Loucy (cell line): ENCODE measurements around the gene SUSD5.

Source experiments
- H2AFZ ChIP-seq: fragments of 200-600 bp; sonication (generic); 2 replicates; pipeline ENCODE4 v1.6.0; 2016; ENCODE audit warnings: antibody characterized with exemption, mild to moderate bottlenecking, low read length, moderate library complexity
- H3F3A ChIP-seq: fragments of 200-600 bp; 2 replicates; pipeline ENCODE4 v1.6.0; 2016; ENCODE audit warnings: antibody characterized with exemption, low read depth, mild to moderate bottlenecking
- H3K27me3 ChIP-seq: fragments of 200-600 bp; sonication (generic); 2 replicates; pipeline ENCODE4 v1.6.1; 2014; ENCODE audit warnings: low read length, mild to moderate bottlenecking; ENCODE audit not compliant: insufficient read depth, poor library complexity, severe bottlenecking
- H3K36me3 ChIP-seq: fragments of 200-600 bp; sonication (generic); 2 replicates; pipeline ENCODE4 v1.6.1; 2016; ENCODE audit warnings: low read length; ENCODE audit not compliant: insufficient read depth
- H3K4me1 ChIP-seq: fragments of 200-600 bp; sonication (generic); 2 replicates; pipeline ENCODE4 v1.5.1; 2014; ENCODE audit warnings: low read length, mild to moderate bottlenecking; ENCODE audit not compliant: insufficient read depth, poor library complexity, severe bottlenecking
- H3K4me2 ChIP-seq: fragments of 200-600 bp; sonication (generic); 2 replicates; pipeline ENCODE4 v1.6.0; 2014; ENCODE audit warnings: antibody characterized with exemption, low read length, low read depth, mild to moderate bottlenecking; ENCODE audit not compliant: poor library complexity, severe bottlenecking
- H3K4me3 ChIP-seq: fragments of 200-600 bp; sonication (generic); 2 replicates; pipeline ENCODE4 v1.5.1; 2014; ENCODE audit warnings: low read length, mild to moderate bottlenecking, mixed read lengths; ENCODE audit not compliant: poor library complexity, severe bottlenecking
- H3K79me2 ChIP-seq: fragments of 200-600 bp; sonication (generic); 2 replicates; pipeline ENCODE4 v1.6.1; 2014; ENCODE audit warnings: low read length; ENCODE audit not compliant: insufficient read depth
- H3K9ac ChIP-seq: fragments of 200-600 bp; sonication (generic); 2 replicates; pipeline ENCODE4 v1.6.0; 2014; ENCODE audit warnings: mild to moderate bottlenecking, low read depth, low read length, moderate library complexity; ENCODE audit not compliant: poor library complexity, severe bottlenecking
- H3K9me2 ChIP-seq: fragments of 200-600 bp; sonication (generic); replicated peaks from 2 replicates; pipeline ENCODE4 v1.6.1; 2016; ENCODE audit warnings: low read depth, low read length, mixed read lengths
- H3K9me3 ChIP-seq: fragments of 200-600 bp; sonication (generic); 2 replicates; pipeline ENCODE4 v1.6.1; 2014; ENCODE audit warnings: mild to moderate bottlenecking, antibody characterized with exemption, low read length, low read depth; ENCODE audit not compliant: insufficient read depth
- H4K20me1 ChIP-seq: fragments of 200-600 bp; sonication (generic); 2 replicates; pipeline ENCODE4 v1.6.0; 2014; ENCODE audit warnings: antibody characterized with exemption, low read length, mild to moderate bottlenecking; ENCODE audit not compliant: insufficient read depth, poor library complexity, severe bottlenecking
- CTCF ChIP-seq: fragments of 200-600 bp; sonication (generic); conservative IDR thresholded peaks from 2 replicates; pipeline ENCODE4 v1.5.1; 2014; ENCODE audit warnings: mild to moderate bottlenecking, antibody characterized with exemption, low read length
- EZH2phosphoT487 ChIP-seq: fragments of 200-600 bp; IDR thresholded peaks from 2 replicates; pipeline ENCODE4 v1.6.1; 2018; ENCODE audit warnings: antibody characterized with exemption, mild to moderate bottlenecking, moderate library complexity, borderline replicate concordance

SUSD5 gene

DNA sequence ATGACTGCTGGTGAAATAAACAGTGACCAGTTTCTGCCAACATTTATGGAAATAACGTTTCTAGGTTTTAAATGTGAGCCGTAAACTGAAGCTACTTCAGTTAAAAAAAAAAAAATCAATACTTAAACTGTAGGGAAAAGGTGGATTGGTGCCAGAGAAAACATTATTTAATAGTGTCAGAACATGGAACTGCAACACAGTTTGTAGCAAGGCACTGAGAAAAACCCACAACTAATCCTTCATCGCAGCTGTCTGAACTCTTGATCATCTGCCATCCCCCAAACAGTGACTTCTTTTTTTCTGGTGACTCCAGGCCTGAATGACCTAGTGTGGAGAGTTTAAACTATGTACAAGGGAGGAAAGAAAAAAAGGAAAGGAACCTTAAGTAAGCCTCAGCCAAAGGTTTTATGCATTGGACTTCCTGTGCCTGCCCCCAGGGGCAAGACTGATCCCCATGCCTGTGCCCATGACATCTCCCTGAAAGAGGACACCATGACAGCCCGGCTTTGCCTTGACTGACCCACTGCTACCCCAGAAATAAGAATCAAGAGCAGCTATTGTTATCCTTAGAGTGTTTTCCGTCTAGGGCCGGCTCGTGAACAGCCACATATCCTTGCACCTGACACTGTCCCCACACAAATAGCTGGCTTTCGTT lies 71.7 kb downstream of the SUSD5 start:
- Histone ChIP-seq H3K27me3 (no peaks in the 10 kb centered on the region), H3K9me2 (no peaks in the 10 kb centered on the region), H3K9ac (no peak overlapping the region), H3K79me2 (no peaks in the 10 kb centered on the region), H3F3A (no peaks in the 10 kb centered on the region), H3K9me3 (no peaks in the 10 kb centered on the region), H3K4me3 (no peak overlapping the region), H3K4me1 (peaks cover 9% of the 10 kb centered on the region), H2AFZ (no peak overlapping the region), H3K4me2 (no peak overlapping the region), H3K36me3 (peaks cover 15% of the 10 kb centered on the region; the same call in 1 of the 2 replicates), H4K20me1 (no peaks in the 10 kb centered on the region)
- TF ChIP-seq CTCF (no peak), EZH2phosphoT487 (no peak)

DNA sequence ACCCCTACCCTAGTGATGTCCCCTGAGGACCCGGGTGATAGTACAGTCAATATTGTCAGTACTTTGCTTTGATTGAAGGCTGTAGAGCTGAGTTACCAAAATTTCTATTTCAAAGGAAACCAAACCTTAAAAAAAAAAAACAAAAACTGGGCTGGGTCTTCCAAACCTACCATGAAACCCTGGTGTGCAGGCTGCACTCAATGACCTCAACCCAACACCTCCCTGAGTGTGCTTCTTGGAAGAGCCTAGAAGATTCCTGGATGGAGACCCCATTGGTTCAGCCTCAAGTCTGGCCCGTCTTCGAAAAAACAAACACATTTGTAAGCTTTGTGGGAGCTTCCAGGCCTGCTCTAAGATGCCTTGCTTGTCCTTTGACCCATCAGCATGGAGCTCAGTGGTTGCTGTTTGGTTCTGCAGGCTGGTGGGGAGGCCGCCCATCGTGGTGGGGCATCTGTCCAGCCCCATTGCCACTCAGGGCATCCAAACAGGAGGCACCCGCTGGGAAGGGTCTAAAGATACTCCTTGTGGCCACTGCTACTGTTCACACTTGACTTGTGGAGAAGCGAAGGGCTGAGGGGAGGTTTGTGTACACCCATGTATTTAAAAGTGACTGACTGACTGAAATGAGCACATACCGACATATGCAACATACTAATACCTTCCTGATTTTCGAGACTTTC lies 72.6 kb downstream of the SUSD5 start:
- no peaks in the 10 kb centered on the region for H3K79me2 ChIP-seq
- peaks cover 15% of the 10 kb centered on the region; the same call in 1 of the 2 replicates for H3K36me3 ChIP-seq
- no peaks in the 10 kb centered on the region for H3K27me3 ChIP-seq

GRCh38 chr3:33145221-33145900 lies 73.2 kb downstream of the SUSD5 start:
- Histone ChIP-seq H3K9me3 (no peaks in the 10 kb centered on the region), H3K9ac (no peak overlapping the region), H3K4me2 (no peak overlapping the region), H3K79me2 (no peaks in the 10 kb centered on the region), H3F3A (no peaks in the 10 kb centered on the region), H3K4me3 (no peak overlapping the region), H3K27me3 (no peaks in the 10 kb centered on the region), H3K36me3 (peaks cover 15% of the 10 kb centered on the region; the same call in 1 of the 2 replicates), H3K9me2 (no peaks in the 10 kb centered on the region), H4K20me1 (no peaks in the 10 kb centered on the region), H2AFZ (no peak overlapping the region), H3K4me1 (peaks cover 9% of the 10 kb centered on the region)
- TF ChIP-seq EZH2phosphoT487 (no peak), CTCF (no peak)

More for the DNA sequence above, 72.6 kb downstream of the SUSD5 start:
- Histone ChIP-seq H3K9ac (no peak overlapping the region), H3K4me2 (no peak overlapping the region), H3F3A (no peaks in the 10 kb centered on the region), H3K4me3 (no peak overlapping the region), H2AFZ (no peak overlapping the region), H3K9me3 (no peaks in the 10 kb centered on the region), H3K4me1 (peaks cover 9% of the 10 kb centered on the region), H4K20me1 (no peaks in the 10 kb centered on the region), H3K9me2 (no peaks in the 10 kb centered on the region)
- TF ChIP-seq EZH2phosphoT487 (no peak), CTCF (no peak)
